K562 (cell line): Measurements from ENCODE around the gene CELA1. TPM values are rescaled to one million over a fixed set of nuclear protein-coding genes. Genes with fewer than 3 reads are reported as not detected.
"Not testable (repeated sequence)": the region's sequence is repeated elsewhere in the genome, so short reads cannot be mapped to it uniquely, and the experiment has no call there.

ENCODE experiments used
- ATAC-seq: fragments of 200-7000 bp; cut with Tn5 transposase; 3 replicates; pipeline ENCODE4 v1.9.1; 2020; ENCODE audit warnings: moderate library complexity
- BruUV-seq: library from RNA; stranded (reverse); fragments of 400-500 nt; replicated peaks from 2 replicates; lab custom pipeline; 2021; lab: Mats Ljungman, UMichigan
- CTCF ChIA-PET: fragments of 300-600 bp; formaldehyde crosslinking; extraction: SDS; loops from one replicate; lab custom pipeline; 2021; ENCODE audit warnings: low intra/inter-chr PET ratio; lab: Yijun Ruan, JAX
- POLR2A ChIA-PET: fragments of 300-600, 350-650 bp; sonication (Branson Sonifier 250); formaldehyde crosslinking; extraction: SDS; loops from one replicate; lab custom pipeline; 2021; ENCODE audit warnings: antibody characterized with exemption, inconsistent platforms; lab: Yijun Ruan, JAX
- DNase-seq, 4 experiments: peaks; one replicate each; pipeline versions ENCODE4 v3.0.0 to v3.0.0-alpha.2; 2011 to 2018; ENCODE audit warnings: low spot score in 3 of 4, mixed read lengths in 3 of 4; ENCODE audit errors: extremely low read depth in 1 of 4
- FAIRE-seq: peaks from 2 replicates; lab custom pipeline; 2011; peaks lifted over from hg19 to GRCh38; lab: Jason Lieb, UNC
- H2AFZ ChIP-seq: 2 replicates; pipeline ENCODE4 v1.6.0; 2011; ENCODE audit warnings: low read depth, low read length, control low read depth, inconsistent platforms
- H3K27ac ChIP-seq: fragments of 200-600 bp; 3 replicates; pipeline ENCODE4 v1.8.0; 2011; ENCODE audit warnings: low read depth, mild to moderate bottlenecking, control low read depth, inconsistent platforms, low read length, moderate library complexity, mixed read lengths; ENCODE audit errors: extremely low read depth
- H3K27me3 ChIP-seq, 2 experiments: fragments of 300-600 bp in 1 of 2; 2 replicates in 1 of 2; 3 replicates in 1 of 2; pipeline versions ENCODE4 v1.6.0 to v1.8.0; 2011; ENCODE audit warnings: inconsistent platforms in 2 of 2, low read length in 2 of 2, mild to moderate bottlenecking in 1 of 2, mixed read lengths in 1 of 2, moderate library complexity in 1 of 2; ENCODE audit not compliant: control insufficient read depth in 2 of 2, insufficient read depth in 2 of 2
- H3K36me3 ChIP-seq: fragments of 300-600 bp; 3 replicates; pipeline ENCODE4 v1.8.0; 2011; ENCODE audit warnings: mild to moderate bottlenecking, low read length, inconsistent platforms; ENCODE audit not compliant: control insufficient read depth, insufficient read depth
- H3K4me1 ChIP-seq, 2 experiments: fragments of 200-600 bp in 1 of 2; replicated peaks in 1 of 2; 2 replicates in 1 of 2; 3 replicates in 1 of 2; pipeline versions ENCODE4 v1.5.1 to v1.8.0; 2011; ENCODE audit warnings: inconsistent platforms in 2 of 2, low read length in 2 of 2, mild to moderate bottlenecking in 1 of 2, mixed read lengths in 1 of 2, moderate library complexity in 1 of 2; ENCODE audit not compliant: control insufficient read depth in 2 of 2, insufficient read depth in 2 of 2
- H3K4me2 ChIP-seq: 2 replicates; pipeline ENCODE4 v1.6.1; 2011; ENCODE audit warnings: low read length, control low read depth, inconsistent platforms, mixed read lengths; ENCODE audit not compliant: insufficient read depth
- H3K4me3 ChIP-seq: fragments of 200-600 bp; sonication (generic), shearing (Covaris generic); 2 replicates; pipeline ENCODE4 v1.5.1; 2016; ENCODE audit warnings: control low read depth, inconsistent platforms
- H3K79me2 ChIP-seq: fragments of 200-600 bp; 3 replicates; pipeline ENCODE4 v1.8.0; 2011; ENCODE audit warnings: low read length, inconsistent platforms; ENCODE audit not compliant: control insufficient read depth, insufficient read depth
- H3K9ac ChIP-seq, 2 experiments: 2 replicates each; pipeline versions ENCODE4 v1.6.0 to v1.6.1; 2011; ENCODE audit warnings: low read depth in 2 of 2, low read length in 2 of 2, control low read depth in 1 of 2, inconsistent platforms in 1 of 2, mild to moderate bottlenecking in 1 of 2, mixed read lengths in 1 of 2; ENCODE audit not compliant: insufficient read depth in 1 of 2
- H3K9me1 ChIP-seq: one replicate; pipeline ENCODE4 v1.6.0; 2011; ENCODE audit warnings: inconsistent platforms, mild to moderate bottlenecking, low read length, moderate library complexity; ENCODE audit not compliant: control insufficient read depth, insufficient read depth
- H3K9me3 ChIP-seq: replicated peaks from 2 replicates; pipeline ENCODE4 v1.5.1; 2011; ENCODE audit warnings: low read depth, low read length, inconsistent platforms; ENCODE audit not compliant: control insufficient read depth, insufficient read depth
- H4K20me1 ChIP-seq: replicated peaks from 2 replicates; pipeline ENCODE4 v1.6.1; 2011; ENCODE audit warnings: low read length, inconsistent platforms, mixed read lengths; ENCODE audit not compliant: control insufficient read depth, insufficient read depth
- ADNP ChIP-seq: fragments of 200-800 bp; sonication (Bioruptor generic); IDR thresholded peaks from 2 replicates; pipeline ENCODE4 v1.6.1; 2016; ENCODE audit warnings: missing genetic modification characterization, missing compliant biosample characterization
- ARID1B ChIP-seq: fragments of 450-650 bp; IDR thresholded peaks from 2 replicates; pipeline ENCODE4 v1.6.1; 2016; ENCODE audit warnings: antibody characterized with exemption, mild to moderate bottlenecking, inconsistent platforms
- CBFA2T3 ChIP-seq: fragments of 450-650 bp; IDR thresholded peaks from 2 replicates; pipeline ENCODE4 v1.6.1; 2017
- CTBP1 ChIP-seq: fragments of 450-650 bp; IDR thresholded peaks from 2 replicates; pipeline ENCODE4 v1.6.1; 2016; ENCODE audit warnings: borderline replicate concordance
- DPF2 ChIP-seq: fragments of 450-650 bp; IDR thresholded peaks from 2 replicates; pipeline ENCODE4 v1.6.1; 2016
- EP300 ChIP-seq: IDR thresholded peaks from 2 replicates; pipeline ENCODE4 v1.6.1; 2012; ENCODE audit warnings: low read length, improper control_type of control experiment
- GATAD2B ChIP-seq: fragments of 450-650 bp; IDR thresholded peaks from 2 replicates; pipeline ENCODE4 v1.6.1; 2017; ENCODE audit warnings: mild to moderate bottlenecking, borderline replicate concordance
- HDAC1 ChIP-seq, 2 experiments: fragments of 450-650 bp; IDR thresholded peaks; 2 replicates each; pipeline ENCODE4 v1.6.1; 2016 to 2017; ENCODE audit warnings: inconsistent platforms in 1 of 2, mild to moderate bottlenecking in 1 of 2, moderate library complexity in 1 of 2
- KLF16 ChIP-seq: IDR thresholded peaks from 2 replicates; pipeline ENCODE4 v1.6.1; 2016; ENCODE audit warnings: antibody characterized with exemption
- SMARCE1 ChIP-seq: fragments of 450-650 bp; IDR thresholded peaks from 2 replicates; pipeline ENCODE4 v1.7.1; 2016; ENCODE audit warnings: mild to moderate bottlenecking
- SOX6 ChIP-seq: fragments of 450-650 bp; IDR thresholded peaks from 2 replicates; pipeline ENCODE4 v1.6.1; 2014; ENCODE audit warnings: mild to moderate bottlenecking
- TAL1 ChIP-seq: fragments of 450-650 bp; IDR thresholded peaks from 2 replicates; pipeline ENCODE4 v1.6.1; 2016; ENCODE audit warnings: mild to moderate bottlenecking
- TEAD4 ChIP-seq, 2 experiments: sonication (generic) in 1 of 2; formaldehyde crosslinking in 1 of 2; IDR thresholded peaks; 2 replicates each; pipeline versions ENCODE4 v1.6.1 to v1.8.0; 2012 to 2022; ENCODE audit warnings: borderline replicate concordance in 1 of 2, inconsistent platforms in 1 of 2, low read length in 1 of 2, mild to moderate bottlenecking in 1 of 2, missing genetic modification reagents in 1 of 2
- WGBS: fragments of 100-300 bp; shearing (Covaris generic); methylation state at CpG from one replicate; pipeline ENCODE4 v1.1.6; 2016; ENCODE audit warnings: low coverage, mixed read lengths; ENCODE audit not compliant: insufficient coverage; ENCODE audit errors: missing lambda C conversion rate; 5-methylcytosine and 5-hydroxymethylcytosine counted together
- in situ Hi-C: fragments of 300-500 bp; cut with MboI; formaldehyde crosslinking; loops from 4 replicates; pipeline ENCODE4 v1.15.0; 2018; ENCODE audit warnings: inconsistent platforms, mixed read lengths
- intact Hi-C: fragments of 100-400 bp; cut with micrococcal nuclease; formaldehyde crosslinking; loops from 2 replicates; pipeline ENCODE4 v1.14.2; 2022
- polyA plus RNA-seq, 8 experiments: library from polyadenylated mRNA; depleted of rRNA in 4 of 8; stranded (reverse) in 5 of 8; unstranded in 3 of 8; fragments of >200 nt; fragmentation: Nextera tagmentation in 2 of 8; fragmentation: Illumina TruSeq in 1 of 8; extraction: Ambion mirVana in 2 of 8; extraction: Trizol in 1 of 8; gene quantifications; 2 replicates each; pipeline versions ENCODE4 v1.2.1 to v1.2.3, GENCODE V29; 2011 to 2014; ENCODE audit warnings: inconsistent platforms in 1 of 8, missing spikeins in 1 of 8
- total RNA-seq, 7 experiments: library from RNA; depleted of rRNA in 6 of 7; stranded (reverse); fragments of >200 nt in 6 of 7; fragmentation: Illumina TruSeq in 2 of 7; extraction: Trizol in 2 of 7; gene quantifications; 2 replicates each; pipeline versions ENCODE4 v1.2.1 to v1.2.3, GENCODE V29; 2011 to 2021; ENCODE audit warnings: low replicate concordance in 1 of 7

The CELA1 gene
- total and polyA plus RNA-seq, 9 of the 15 experiments (the other 6 are each of a cell fraction or from before 2014, with no cell fraction given): 0.06 to 0.27 (median 0.22) TPM; not detected in 6

DNA sequence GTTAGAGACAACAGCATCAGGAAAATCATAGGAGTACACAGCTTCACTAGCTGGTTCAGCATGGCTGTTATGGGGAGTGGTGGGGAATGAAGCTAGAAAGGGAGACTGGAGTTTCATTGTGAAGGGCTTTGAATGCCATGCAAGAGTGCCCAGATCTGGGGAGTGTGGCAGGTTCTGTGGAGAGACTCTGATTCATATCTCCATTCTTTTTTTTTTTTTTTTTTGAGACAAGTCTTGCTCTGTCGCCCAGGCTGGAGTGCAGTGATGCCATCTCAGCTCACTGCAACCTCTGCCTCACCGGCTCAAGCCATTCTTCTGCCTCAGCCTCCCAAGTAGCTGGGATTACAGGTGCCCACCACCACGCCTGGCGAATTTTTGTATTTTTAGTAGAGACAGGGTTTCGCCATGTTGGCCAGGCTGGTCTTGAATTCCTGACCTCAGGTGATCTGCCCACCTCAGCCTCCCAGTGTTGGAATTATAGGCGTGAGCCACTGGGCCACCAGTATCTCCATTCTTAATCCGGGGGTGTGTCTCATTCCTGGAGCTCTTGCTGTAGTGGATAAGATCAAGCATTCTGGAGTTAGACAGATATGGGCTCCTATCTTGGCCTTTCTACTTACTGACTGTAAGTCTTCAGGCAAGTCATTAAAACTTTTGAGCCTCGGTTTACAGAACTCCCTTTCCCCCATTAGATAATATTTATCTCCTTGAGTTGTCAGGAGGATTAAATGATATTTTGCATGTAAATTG is 28.2 kb downstream of the CELA1 start:
- peak overlapping the region; percentile 81 for H2AFZ ChIP-seq
- TF ChIP-seq DPF2: peak; percentile 61
- TF ChIP-seq CTBP1: peak; percentile 42; the same call in 1 of the 2 replicates
- peak; percentile 55; the same call in 1 of the 2 replicates for TF ChIP-seq TEAD4 (IDR thresholded peaks at IDR 0.05; ENCODE audit: low read length)
- not testable (repeated sequence) for TF ChIP-seq TEAD4 (CRISPR knock-in tag; IDR thresholded peaks at IDR 0.05; ENCODE audit: borderline replicate concordance)
- 0 out of 2 replicates have a peak, but pooled peaks have one; percentile 19 for TF ChIP-seq GATAD2B
- TF ChIP-seq ADNP: 0 out of 2 replicates have a peak, but pooled peaks have one; percentile 36
- TF ChIP-seq CBFA2T3: peak; percentile 54
- 0 out of 2 replicates have a peak, but pooled peaks have one; percentile 16 for TF ChIP-seq KLF16
- peak; percentile 20; the same call in 1 of the 2 replicates for TF ChIP-seq EP300
- peak; percentile 74 for TF ChIP-seq ARID1B
- TF ChIP-seq SOX6: peak; percentile 28; the same call in 1 of the 2 replicates
- TF ChIP-seq SMARCE1: peak; percentile 60; the same call in 1 of the 2 replicates
- TF ChIP-seq TAL1: peak; percentile 27; the same call in 1 of the 2 replicates
- 0 out of 4 replicates have a peak, but pooled peaks of 1 of the 2 experiments have one; percentile 8 for TF ChIP-seq HDAC1 (IDR thresholded peaks at IDR 0.05)
- TF ChIP-seq, all 486 proteins: peak for 13; not testable (repeated sequence) for 473
- in situ Hi-C loops, H3K27me3 ChIP-seq, H3K4me3 ChIP-seq, intact Hi-C loops, CTCF ChIA-PET, H3K9me3 ChIP-seq, BruUV-seq, ATAC-seq, H3K36me3 ChIP-seq, H3K79me2 ChIP-seq, H3K9me1 ChIP-seq, H4K20me1 ChIP-seq: not testable (repeated sequence)
- POLR2A ChIA-PET: interaction anchor here (0.7 kb wide), 2 partner anchors 582 to 1280 kb away, joined by 3 read pairs; no protein-coding TSS in a partner anchor
- FAIRE-seq (peak; percentile 11), DNase-seq (peak in 3 of 4 experiments; percentile 45 to 57 (median 52))
- 43% methylated on average over 7 of the region's 8 CpGs for WGBS
- Histone ChIP-seq H3K4me2 (peak overlapping the region; percentile 59; the same call in 1 of the 2 replicates), H3K9ac (peak overlapping the region in 1 of 2 experiments; percentile 27; a peak in 1 of 4 replicates), H3K4me1 (peaks cover 29 to 51% of the 10 kb centered on the region in 2 experiments), H3K27ac (peak overlapping the region; percentile 16)
